ENCODE results near the gene GNPTAB. TPM values are rescaled to one million over a fixed set of nuclear protein-coding genes. Genes with fewer than 3 reads are reported as not detected.
"Not testable (repeated sequence)": the region's sequence is repeated elsewhere in the genome, so short reads cannot be mapped to it uniquely, and the experiment has no call there.

The GNPTAB gene
- total RNA-seq, 1 donor from 2014 or later: 59.2 TPM

- intact Hi-C loops (cut with DNase I): no loop called here
- no peak for DNase-seq
- ATAC-seq: peak; percentile 27 to 41
- H3K4me3 ChIP-seq: no peak overlapping the region
- TF ChIP-seq CTCF (IDR thresholded peaks at IDR 0.05): no peak
- H3K4me1 ChIP-seq: peaks cover 45% of the 10 kb centered on the region
- H3K27me3 ChIP-seq (ENCODE audit: low read depth): no peaks in the 10 kb centered on the region
- H3K27ac ChIP-seq: no peak overlapping the region
- no peaks in the 10 kb centered on the region for H3K36me3 ChIP-seq
- no peaks in the 10 kb centered on the region for H3K9me3 ChIP-seq
Observed at GRCh38 chr12:101823039-101823438, 7.7 kb downstream of the GNPTAB start.

GRCh38 chr12:101819467-101819866 is 11.3 kb downstream of the GNPTAB start:
- no peak overlapping the region for H3K27ac ChIP-seq
- TF ChIP-seq CTCF (IDR thresholded peaks at IDR 0.05): no peak
- intact Hi-C loops (cut with DNase I): no loop called here
- H3K4me1 ChIP-seq: peaks cover 14% of the 10 kb centered on the region
- ATAC-seq (no peak), DNase-seq (no peak)
- H3K36me3 ChIP-seq: no peaks in the 10 kb centered on the region
- H3K4me3 ChIP-seq: no peak overlapping the region
- H3K27me3 ChIP-seq (ENCODE audit: low read depth): no peaks in the 10 kb centered on the region
- no peaks in the 10 kb centered on the region for H3K9me3 ChIP-seq

- H3K9me3 ChIP-seq; intact Hi-C loops (cut with DNase I); H3K27ac ChIP-seq; H3K4me3 ChIP-seq; DNase-seq; ATAC-seq; H3K27me3 ChIP-seq (ENCODE audit: low read depth); H3K36me3 ChIP-seq; H3K4me1 ChIP-seq: not testable (repeated sequence)
Observed at GRCh38 chr12:101818689-101819088, 12.1 kb downstream of the GNPTAB start.

GRCh38 chr12:101813117-101813516 is 17.6 kb downstream of the GNPTAB start:
- Histone ChIP-seq H3K36me3 (no peaks in the 10 kb centered on the region), H3K9me3 (no peaks in the 10 kb centered on the region), H3K27me3 (ENCODE audit: low read depth) (no peaks in the 10 kb centered on the region), H3K4me1 (no peaks in the 10 kb centered on the region), H3K27ac (no peak overlapping the region), H3K4me3 (no peak overlapping the region)
- no peak for TF ChIP-seq CTCF (IDR thresholded peaks at IDR 0.05)
- intact Hi-C loops (cut with DNase I): no loop called here
- no peak for DNase-seq
- ATAC-seq: no peak

- DNase-seq; H3K9me3 ChIP-seq; ATAC-seq; H3K4me1 ChIP-seq; intact Hi-C loops (cut with DNase I); H3K36me3 ChIP-seq; H3K4me3 ChIP-seq; H3K27ac ChIP-seq; H3K27me3 ChIP-seq (ENCODE audit: low read depth): not testable (repeated sequence)
Observed at GRCh38 chr12:101812716-101813115, 18.0 kb downstream of the GNPTAB start.

GRCh38 chr12:101811342-101811741 is 19.4 kb downstream of the GNPTAB start:
- intact Hi-C loops (cut with DNase I); H3K4me3 ChIP-seq; H3K36me3 ChIP-seq; DNase-seq; H3K27me3 ChIP-seq (ENCODE audit: low read depth); H3K9me3 ChIP-seq; H3K27ac ChIP-seq; H3K4me1 ChIP-seq; ATAC-seq: not testable (repeated sequence)

- no peak for TF ChIP-seq CTCF (IDR thresholded peaks at IDR 0.05)
- DNase-seq: no peak
- no peaks in the 10 kb centered on the region for H3K9me3 ChIP-seq
- no peak overlapping the region for H3K4me3 ChIP-seq
- H3K4me1 ChIP-seq: no peaks in the 10 kb centered on the region
- intact Hi-C loops (cut with DNase I): no loop called here
- no peaks in the 10 kb centered on the region for H3K27me3 ChIP-seq (ENCODE audit: low read depth)
- ATAC-seq: no peak
- no peaks in the 10 kb centered on the region for H3K36me3 ChIP-seq
- no peak overlapping the region for H3K27ac ChIP-seq
Observed at GRCh38 chr12:101809208-101809607, 21.6 kb downstream of the GNPTAB start.
